Endodermal cell (in vitro differentiated cells): Measurements from ENCODE around the gene NUDT8. TPM values are rescaled to one million over a fixed set of nuclear protein-coding genes. Genes with fewer than 3 reads are reported as not detected.

Experiments
- DNase-seq: peaks from one replicate; pipeline ENCODE4 v3.0.0-alpha.2; 2017
- H3K27ac ChIP-seq: 2 replicates; pipeline ENCODE4 v1.5.1; 2013; ENCODE audit warnings: mild to moderate bottlenecking, low read depth, low read length, moderate library complexity
- H3K27me3 ChIP-seq: 2 replicates; pipeline ENCODE4 v1.6.1; 2013; ENCODE audit warnings: mild to moderate bottlenecking, low read length, moderate library complexity; ENCODE audit not compliant: insufficient read depth, control insufficient read depth, poor library complexity, severe bottlenecking
- H3K36me3 ChIP-seq: 2 replicates; pipeline ENCODE4 v1.7.0; 2013; ENCODE audit warnings: mild to moderate bottlenecking, low read length, moderate library complexity; ENCODE audit not compliant: control insufficient read depth, insufficient read depth
- H3K4me1 ChIP-seq: one replicate; pipeline ENCODE4 v1.7.0; 2013; ENCODE audit warnings: low read length; ENCODE audit not compliant: control insufficient read depth, insufficient read depth
- H3K4me3 ChIP-seq: 2 replicates; pipeline ENCODE4 v1.5.1; 2013; ENCODE audit warnings: mild to moderate bottlenecking, low read length, moderate library complexity
- H3K9ac ChIP-seq: 2 replicates; pipeline ENCODE4 v1.6.1; 2013; ENCODE audit warnings: mild to moderate bottlenecking, low read length, moderate library complexity; ENCODE audit not compliant: poor library complexity, severe bottlenecking; ENCODE audit errors: extremely low read depth
- H3K9me3 ChIP-seq: 2 replicates; pipeline ENCODE4 v1.6.1; 2013; ENCODE audit warnings: mild to moderate bottlenecking, low read length, moderate library complexity; ENCODE audit not compliant: control insufficient read depth
- H3K27ac Mint-ChIP-seq: 2 replicates; pipeline ENCODE4 v1.8.0; 2020; ENCODE audit warnings: mixed read lengths
- H3K27me3 Mint-ChIP-seq: 2 replicates; pipeline ENCODE4 v1.8.0; 2021; ENCODE audit warnings: mild to moderate bottlenecking, mixed read lengths; ENCODE audit not compliant: insufficient read depth
- H3K36me3 Mint-ChIP-seq: 2 replicates; pipeline ENCODE4 v1.8.0; 2020; ENCODE audit warnings: low read depth, mixed read lengths
- H3K4me1 Mint-ChIP-seq: 2 replicates; pipeline ENCODE4 v1.8.0; 2020; ENCODE audit warnings: mixed read lengths
- H3K4me3 Mint-ChIP-seq: 2 replicates; pipeline ENCODE4 v1.8.0; 2020; ENCODE audit warnings: mild to moderate bottlenecking, moderate library complexity, mixed read lengths
- H3K9me3 Mint-ChIP-seq: 2 replicates; pipeline ENCODE4 v1.8.0; 2020; ENCODE audit warnings: mild to moderate bottlenecking, mixed read lengths
- WGBS, 2 experiments: methylation state at CpG; one replicate each; pipeline versions ENCODE4 v1.1.5 to v1.1.7; 2013; ENCODE audit warnings: missing lambda C conversion rate in 2 of 2, mixed read lengths in 1 of 2; ENCODE audit not compliant: insufficient coverage in 1 of 2, insufficient read length in 1 of 2; 5-methylcytosine and 5-hydroxymethylcytosine counted together
- total RNA-seq, 2 donors: library from RNA; stranded (reverse); fragmentation: NEBNext Ultra II Directional in 1 of 2; extraction: Animal tissue kit (Norgen Biotek cat#: 25700) in 1 of 2; gene quantifications; 2 replicates in 1 of 2; 3 replicates in 1 of 2; pipeline ENCODE4 v1.2.1, GENCODE V29; 2021
- TF ChIP-seq, protein P1 (sequence below): fragments of 200-600 bp; sonication (generic); conservative IDR thresholded peaks from 2 replicates; pipeline ENCODE4 v1.5.0; 2021; ENCODE audit warnings: antibody characterized with exemption, mild to moderate bottlenecking

NUDT8 gene
- total RNA-seq, 2 donors from 2014 or later: 9.5 to 13.1 TPM

DNA sequence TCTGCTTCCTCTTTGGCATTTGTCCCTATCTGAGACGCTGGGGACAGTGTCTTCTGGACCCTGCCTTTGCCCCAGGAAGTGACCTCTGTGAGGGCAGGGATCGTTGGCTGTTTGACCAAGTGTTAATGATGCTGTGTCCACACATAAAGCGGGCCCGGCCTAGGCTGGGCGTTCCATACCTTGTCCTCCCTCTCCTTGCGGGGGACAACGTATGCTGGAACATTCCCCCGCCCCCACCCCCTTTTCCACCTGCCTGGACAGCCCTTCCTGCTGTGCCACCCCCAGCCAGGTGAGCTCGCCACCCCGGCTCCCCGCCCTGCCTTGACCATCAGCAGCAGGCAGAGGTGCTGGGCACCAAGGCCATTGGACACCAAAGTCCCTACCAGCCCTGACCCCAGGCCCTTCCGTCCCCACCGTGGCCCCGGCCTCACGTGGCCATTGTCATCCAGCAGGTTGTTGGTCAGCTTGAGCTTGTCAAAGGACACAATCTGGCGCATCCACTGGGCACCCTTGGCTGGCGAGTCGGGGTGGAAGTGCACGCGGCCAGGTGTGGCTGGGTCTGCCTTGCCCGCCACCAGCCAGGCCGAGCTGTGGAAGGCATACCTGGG is 4.1 kb upstream of the NUDT8 start:
- Histone ChIP-seq H3K27me3 (no peaks in the 10 kb centered on the region), H3K36me3 (no peaks in the 10 kb centered on the region), H3K4me3 (no peak overlapping the region), H3K27ac (no peak overlapping the region), H3K4me1 (peaks cover 8% of the 10 kb centered on the region), H3K9me3 (no peaks in the 10 kb centered on the region), H3K9ac (no peak overlapping the region)
- 93 to 94% methylated on average over 12 to 22 of the region's 22 CpGs for whole genome bisulfite sequencing, 2 experiments
- no peaks in the 10 kb centered on the region for H3K27me3 Mint-ChIP-seq
- peak; percentile 72 for DNase-seq
- no peak overlapping the region for H3K27ac Mint-ChIP-seq
- no peak overlapping the region for H3K4me3 Mint-ChIP-seq
- no peaks in the 10 kb centered on the region for H3K36me3 Mint-ChIP-seq
- TF ChIP-seq, protein P1, sequence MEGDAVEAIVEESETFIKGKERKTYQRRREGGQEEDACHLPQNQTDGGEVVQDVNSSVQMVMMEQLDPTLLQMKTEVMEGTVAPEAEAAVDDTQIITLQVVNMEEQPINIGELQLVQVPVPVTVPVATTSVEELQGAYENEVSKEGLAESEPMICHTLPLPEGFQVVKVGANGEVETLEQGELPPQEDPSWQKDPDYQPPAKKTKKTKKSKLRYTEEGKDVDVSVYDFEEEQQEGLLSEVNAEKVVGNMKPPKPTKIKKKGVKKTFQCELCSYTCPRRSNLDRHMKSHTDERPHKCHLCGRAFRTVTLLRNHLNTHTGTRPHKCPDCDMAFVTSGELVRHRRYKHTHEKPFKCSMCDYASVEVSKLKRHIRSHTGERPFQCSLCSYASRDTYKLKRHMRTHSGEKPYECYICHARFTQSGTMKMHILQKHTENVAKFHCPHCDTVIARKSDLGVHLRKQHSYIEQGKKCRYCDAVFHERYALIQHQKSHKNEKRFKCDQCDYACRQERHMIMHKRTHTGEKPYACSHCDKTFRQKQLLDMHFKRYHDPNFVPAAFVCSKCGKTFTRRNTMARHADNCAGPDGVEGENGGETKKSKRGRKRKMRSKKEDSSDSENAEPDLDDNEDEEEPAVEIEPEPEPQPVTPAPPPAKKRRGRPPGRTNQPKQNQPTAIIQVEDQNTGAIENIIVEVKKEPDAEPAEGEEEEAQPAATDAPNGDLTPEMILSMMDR: no peak
- no peaks in the 10 kb centered on the region for H3K9me3 Mint-ChIP-seq
- H3K4me1 Mint-ChIP-seq: peaks cover 7% of the 10 kb centered on the region

DNA sequence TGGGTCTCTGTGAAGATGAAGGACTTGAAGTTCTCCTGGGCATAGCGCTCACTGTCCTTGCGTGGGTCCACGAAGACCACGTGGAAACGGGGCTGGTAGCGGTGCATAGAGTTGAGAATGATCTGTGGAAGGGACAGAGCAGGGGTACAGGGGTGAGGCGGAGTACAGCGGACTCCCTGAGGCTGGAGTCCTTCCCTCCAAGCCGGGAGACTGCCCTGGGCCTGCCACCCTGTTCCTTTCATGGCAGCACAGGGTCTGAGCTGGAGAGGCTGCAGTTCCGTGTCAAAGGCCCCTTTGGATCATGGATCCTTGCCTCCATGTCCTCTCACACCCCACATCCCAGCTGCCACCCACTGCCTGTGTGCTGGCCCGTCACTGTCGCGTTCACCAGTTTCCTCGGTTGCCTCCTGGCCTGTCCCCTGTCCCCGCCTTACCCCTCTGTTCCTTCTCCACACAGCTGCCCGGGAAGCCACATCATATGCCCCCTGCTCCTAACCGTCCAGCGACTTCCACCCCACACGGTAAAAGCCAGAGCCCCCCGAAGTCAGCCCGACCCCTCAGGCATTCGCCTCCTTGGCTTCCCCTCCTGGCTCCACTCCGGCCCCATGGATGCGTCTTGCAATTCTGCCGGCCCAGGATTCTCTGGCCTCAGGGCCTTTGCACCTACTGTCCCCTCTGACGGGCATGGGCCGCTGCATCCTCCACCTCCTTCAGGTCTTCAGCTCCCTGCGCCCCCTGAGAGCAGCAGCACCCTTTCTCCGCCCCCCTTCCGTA is 3.4 kb upstream of the NUDT8 start:
- Mint-ChIP-seq H3K36me3 (no peaks in the 10 kb centered on the region), H3K9me3 (no peaks in the 10 kb centered on the region), H3K4me3 (no peak overlapping the region), H3K4me1 (peaks cover 7% of the 10 kb centered on the region), H3K27me3 (no peaks in the 10 kb centered on the region), H3K27ac (no peak overlapping the region)
- peak; percentile 66 for DNase-seq
- Histone ChIP-seq H3K27me3 (no peaks in the 10 kb centered on the region), H3K36me3 (no peaks in the 10 kb centered on the region), H3K9me3 (no peaks in the 10 kb centered on the region), H3K4me1 (peaks cover 8% of the 10 kb centered on the region), H3K4me3 (no peak overlapping the region), H3K27ac (no peak overlapping the region), H3K9ac (no peak overlapping the region)
- TF ChIP-seq, protein P1: no peak
- WGBS, 2 experiments: 91% methylated on average over 21 to 30 of the region's 30 CpGs

DNA sequence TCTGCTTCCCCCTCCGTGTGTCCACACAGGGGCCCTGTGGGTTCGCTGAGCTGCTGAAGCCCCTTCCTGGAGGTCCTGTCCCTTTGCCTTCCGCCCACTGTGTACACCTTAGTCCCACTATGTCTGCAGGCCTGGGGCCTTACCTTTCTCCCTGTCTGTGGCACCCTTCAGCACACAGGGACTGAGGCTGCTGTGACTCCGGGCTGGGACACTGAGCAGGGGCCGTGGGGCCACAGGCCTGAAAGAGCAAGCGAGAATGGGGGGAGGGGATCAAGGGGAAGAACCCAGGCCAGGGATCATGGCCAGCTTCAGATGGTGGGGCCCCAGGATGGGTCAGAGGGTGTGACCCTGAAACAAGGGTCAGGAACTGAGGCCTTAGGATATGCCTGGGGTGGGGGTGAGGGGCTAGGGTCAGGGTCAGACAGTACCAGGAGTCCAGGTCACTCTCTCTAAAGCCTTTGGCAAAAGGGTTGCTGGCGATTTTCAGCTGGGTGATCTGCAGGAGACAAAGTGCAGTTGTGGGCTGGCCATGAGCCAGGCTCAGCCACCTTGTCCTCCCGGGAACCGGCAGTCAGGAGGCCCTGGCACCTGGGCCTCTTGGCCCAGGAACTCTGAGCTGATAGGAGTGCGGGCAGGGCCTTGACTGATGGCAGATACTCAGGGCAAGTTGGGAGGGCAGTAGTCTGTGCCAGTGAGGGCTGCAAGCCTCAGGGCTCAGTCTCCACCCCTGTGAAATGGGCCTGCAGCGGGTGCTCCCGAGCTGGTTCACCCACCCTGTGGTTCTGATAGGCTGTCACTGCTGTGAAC is 2.6 kb upstream of the NUDT8 start:
- Histone ChIP-seq H3K27ac (no peak overlapping the region), H3K27me3 (no peaks in the 10 kb centered on the region), H3K4me1 (peaks cover 8% of the 10 kb centered on the region), H3K9ac (no peak overlapping the region), H3K9me3 (no peaks in the 10 kb centered on the region), H3K36me3 (no peaks in the 10 kb centered on the region), H3K4me3 (no peak overlapping the region)
- Mint-ChIP-seq H3K4me1 (peaks cover 7% of the 10 kb centered on the region), H3K4me3 (no peak overlapping the region), H3K36me3 (peaks cover under 1% of the 10 kb centered on the region), H3K27me3 (no peaks in the 10 kb centered on the region), H3K9me3 (no peaks in the 10 kb centered on the region), H3K27ac (peak overlapping the region; percentile 76)
- peak; percentile 70 for DNase-seq
- 88 to 94% methylated on average over 6 to 12 of the region's 12 CpGs for WGBS, 2 experiments
- TF ChIP-seq, protein P1: no peak
